Stimulated activated CD8-positive, alpha-beta memory T cell treated with anti-CD3 and anti-CD28 coated beads, Interleukin-12 subunit alpha, Interleukin-12 subunit beta, amount 100 ng/mL, for 4 hours (primary cell): ENCODE data around the gene KAT2B.

ENCODE experiments used
- DNase-seq: peaks from one replicate; pipeline ENCODE4 v3.0.0-alpha.2; 2020; ENCODE audit warnings: low read depth

KAT2B gene

DNA sequence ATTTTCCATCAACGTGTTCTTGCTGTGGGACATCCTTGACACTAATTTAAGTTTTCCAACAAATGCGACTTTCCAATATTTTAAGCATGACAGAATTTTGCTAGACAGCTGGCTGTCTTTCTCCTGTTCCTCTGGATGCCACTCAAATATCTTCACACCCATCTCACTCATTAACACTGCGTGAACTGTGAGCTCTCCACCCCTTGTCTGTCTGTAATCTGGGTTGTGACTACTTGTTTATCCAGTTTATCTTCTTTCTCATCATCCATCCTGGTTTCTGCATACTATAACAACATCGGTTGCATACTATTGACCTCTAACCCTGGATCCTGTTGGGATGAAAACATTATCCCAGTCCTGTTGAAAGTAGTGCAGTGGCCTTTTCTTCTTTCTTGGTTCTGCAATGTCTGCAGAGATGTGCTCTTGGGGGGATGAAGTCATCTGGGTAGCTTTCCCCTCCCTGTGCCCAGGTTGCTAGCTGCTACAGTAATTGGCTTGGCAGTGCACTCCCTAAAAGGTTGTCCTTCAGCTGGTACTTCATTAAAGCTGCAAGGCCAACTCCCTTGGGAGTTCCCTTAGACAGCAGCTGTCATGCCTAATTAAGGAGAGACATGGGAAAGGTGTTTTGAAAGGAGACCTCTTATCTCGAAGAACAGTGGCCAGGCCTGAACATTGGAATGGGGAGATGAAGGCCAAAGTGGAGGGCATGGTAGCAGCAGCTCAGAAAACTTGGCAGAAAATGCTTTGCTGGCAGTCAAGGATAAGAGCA lies 24.7 kb downstream of the KAT2B start:
- DNase-seq, result no peak

DNA sequence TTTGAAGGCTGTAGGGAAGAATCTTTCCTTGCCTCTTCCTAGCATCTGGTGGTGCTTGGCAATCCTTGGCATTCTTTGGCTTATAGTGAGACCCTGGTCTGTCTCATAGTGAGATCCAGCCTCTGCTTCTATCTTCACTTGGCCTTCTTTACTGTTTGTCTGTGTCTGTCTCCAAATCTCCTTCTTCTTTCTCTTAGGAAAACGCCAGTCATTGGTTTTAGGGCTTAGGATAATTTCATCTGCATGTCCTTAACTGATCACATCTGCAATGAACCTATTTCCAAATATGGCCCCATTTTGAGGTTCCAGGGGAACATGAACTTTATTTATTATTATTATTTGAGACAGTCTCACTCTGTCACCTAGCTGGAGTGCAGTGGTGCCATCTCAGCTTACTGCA lies 25.8 kb downstream of the KAT2B start:
- no peak for DNase-seq

DNA sequence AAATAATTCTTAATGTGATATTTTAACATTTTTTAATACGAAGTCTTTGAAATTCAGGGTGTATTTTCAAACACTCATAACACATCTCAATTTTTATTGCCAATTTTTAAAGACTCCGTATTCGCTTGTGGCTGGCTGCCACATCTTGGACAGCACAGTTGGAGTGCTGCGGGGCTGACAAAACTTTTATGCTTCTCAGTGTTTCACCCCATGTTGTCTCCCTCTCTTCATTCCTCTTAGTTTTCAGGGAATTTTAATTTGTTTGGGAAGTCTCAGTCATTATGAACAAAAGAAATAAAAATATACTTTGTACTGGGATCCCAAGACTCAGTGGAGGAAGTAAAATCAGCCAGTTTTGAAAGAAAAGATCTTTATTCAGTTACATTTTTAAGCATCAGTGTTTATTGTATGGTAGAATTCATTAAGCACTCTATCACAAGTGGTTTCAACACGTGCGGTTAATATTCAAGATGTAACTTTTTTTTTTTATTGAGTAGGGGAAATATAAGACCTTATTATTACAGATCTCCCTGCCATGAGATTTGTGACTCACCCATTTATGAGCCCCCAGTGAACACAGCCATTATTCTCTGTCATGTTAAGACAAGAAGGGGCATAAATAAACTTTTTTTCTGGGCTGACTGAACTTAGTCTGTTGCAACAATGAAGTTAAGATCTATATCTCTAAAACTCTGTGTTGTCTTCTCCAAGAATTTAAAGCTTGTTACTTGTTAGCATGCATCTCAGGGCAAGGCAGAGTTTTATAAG lies 26.8 kb downstream of the KAT2B start:
- DNase-seq, result no peak

DNA sequence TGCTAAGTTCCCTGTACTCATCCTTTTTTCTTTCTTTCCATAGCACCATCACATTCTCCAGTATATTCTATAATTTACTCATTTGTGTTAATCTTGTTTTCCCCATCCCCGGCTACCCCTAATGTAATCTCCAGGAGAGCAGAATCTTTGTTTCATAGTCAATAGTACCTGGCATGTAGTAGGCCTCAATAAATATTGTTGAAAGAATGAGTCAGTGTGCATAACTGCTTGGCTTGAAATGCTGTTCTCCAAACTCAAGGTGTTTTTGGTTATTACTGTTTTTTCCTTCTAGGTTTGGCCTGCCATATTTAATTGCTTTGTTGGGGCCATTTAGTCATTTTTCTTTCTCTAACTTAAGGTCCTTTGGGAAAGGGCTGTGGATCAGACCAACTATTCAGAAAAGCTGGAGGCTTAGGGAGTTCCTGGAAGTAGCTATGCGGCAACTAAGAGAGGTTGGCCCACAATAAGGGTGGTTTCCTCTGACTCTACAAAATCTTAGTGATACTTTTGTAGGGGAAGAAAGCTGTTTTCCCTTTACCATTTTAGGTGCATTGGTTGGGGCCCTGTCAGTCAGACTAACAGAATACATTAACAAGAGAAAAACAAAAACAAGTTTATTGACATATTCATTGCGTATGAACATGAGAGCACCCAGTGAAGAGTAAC lies 28.4 kb downstream of the KAT2B start:
- DNase-seq, result no peak

DNA sequence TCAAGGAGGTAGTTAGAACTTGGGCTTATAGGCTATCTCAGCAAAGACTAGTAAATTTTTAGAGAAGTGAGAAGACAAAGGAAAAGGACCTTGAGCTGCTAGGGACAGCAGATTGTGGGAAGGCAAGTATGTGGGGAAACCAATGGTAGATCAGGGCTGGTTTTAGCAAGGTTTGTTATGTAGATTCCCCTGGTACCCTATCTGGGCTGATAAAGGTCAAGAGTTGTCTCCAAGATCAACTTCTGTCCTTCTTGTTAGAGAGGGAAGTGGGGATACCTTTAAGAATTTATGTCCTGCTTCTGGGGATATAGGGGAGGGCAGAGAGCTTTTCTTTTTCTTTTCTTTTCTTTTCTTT lies 28.9 kb downstream of the KAT2B start:
- DNase-seq, result no peak

DNA sequence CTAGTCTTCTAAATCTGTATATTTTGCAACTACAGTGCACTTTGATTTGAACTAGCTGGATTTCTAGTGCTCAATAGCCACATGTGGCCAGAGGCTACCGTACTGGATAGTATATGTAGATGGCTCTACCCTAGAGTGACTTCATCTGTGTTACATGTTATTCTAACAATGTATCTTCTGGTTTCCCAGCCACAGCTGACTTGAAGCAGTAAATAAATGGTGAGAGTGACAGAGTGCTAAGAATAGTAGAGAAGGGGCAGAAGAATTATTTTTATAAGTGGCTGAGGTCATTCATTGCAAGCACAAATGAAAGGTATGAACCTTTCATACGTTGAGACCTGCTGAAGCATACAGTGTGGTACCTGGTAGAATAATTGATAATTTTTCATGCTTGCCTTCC lies 30.9 kb downstream of the KAT2B start:
- no peak for DNase-seq

DNA sequence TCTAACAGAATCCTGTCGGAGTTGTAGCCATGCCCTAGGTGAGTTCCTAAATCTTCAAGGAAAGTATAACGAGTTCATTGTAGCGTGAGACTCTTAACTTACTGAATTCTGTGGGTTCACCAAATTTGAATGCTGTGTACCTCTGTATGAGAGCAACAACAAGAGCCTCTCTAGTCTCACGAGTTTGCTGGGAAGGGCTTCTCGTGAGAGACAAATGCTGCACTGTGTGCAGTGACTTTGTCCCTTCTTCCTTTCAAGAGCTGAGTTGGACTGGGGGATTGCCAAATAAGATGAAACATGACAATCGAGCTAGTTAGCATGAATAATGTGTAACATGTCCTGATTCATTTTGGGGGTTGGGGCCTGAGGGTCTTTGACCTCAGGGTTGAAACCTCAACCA lies 32.2 kb downstream of the KAT2B start:
- DNase-seq, result no peak

DNA sequence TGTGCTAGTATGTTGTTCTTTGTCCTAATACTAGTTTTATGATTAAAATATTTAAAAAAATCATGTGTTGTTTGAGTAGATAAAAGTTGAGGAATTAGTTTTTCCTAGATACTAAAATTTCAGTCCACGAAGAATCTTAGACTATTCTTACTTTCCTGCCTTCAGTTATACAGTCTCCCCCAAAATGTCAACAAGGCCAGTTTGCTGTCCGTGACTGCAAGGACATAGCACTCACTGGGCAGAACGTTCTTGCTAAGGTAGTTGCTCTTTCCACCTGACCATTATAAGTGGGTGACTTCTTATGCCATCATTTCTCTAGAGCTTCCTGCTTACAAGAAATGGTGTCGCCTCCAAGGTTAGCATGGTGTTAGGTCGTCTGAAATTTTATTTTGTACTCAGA lies 32.8 kb downstream of the KAT2B start:
- no peak for DNase-seq

DNA sequence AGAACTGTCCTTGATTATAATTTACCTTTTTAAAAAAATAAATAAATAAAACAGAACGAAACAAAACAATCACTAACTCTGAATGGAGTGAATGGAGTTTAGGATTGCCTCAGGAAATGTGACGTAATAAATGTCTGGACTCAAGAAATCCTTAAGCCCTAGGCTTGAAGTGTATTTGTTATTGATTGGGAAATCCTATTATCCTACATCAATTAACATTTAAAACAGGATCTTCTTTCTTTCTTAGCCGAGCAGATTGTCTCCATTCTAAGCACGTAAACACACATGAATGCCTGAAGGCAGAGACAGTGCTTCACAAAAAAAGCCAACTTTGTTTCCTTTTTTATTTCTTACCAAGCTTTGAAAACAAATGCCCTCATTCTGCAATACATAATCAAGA lies 33.4 kb downstream of the KAT2B start:
- DNase-seq, result no peak

DNA sequence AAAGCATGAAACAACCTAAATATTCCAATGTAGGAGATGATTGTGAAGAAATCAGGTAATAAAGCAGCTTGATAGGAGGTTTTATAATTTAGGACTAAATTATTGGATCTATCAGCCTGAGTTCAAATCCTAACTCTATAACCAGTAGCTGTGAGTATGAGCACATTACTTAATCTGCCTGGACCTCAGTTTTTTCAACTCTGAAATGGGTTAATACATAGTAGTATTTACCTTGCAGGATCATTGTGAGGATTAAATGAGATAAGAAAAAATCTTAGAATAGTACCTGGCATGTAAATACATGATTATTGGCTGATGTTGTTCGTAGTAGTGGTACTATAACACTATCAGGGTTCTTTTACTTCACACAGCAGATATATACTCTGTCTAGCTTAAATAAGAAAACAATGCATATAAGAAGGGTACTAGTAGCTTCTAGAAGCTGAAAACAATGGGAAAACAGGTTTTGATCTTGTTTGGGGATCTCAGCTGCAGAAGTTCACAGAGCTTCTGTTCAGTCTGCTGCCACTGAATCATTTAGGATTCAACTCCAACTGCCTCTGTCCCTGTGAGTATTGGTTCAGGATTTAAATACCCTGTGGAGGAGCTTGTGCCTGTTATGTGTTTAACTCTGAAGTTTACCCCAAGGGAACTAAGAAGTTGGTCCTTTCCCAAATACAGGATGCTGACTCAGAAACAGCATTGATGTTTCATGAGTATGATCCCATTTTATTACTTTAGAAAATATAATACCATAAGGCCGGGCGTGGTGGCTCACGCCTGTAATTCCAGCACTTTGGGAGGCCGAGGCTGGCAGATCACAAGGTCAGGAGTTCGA lies 34.2 kb downstream of the KAT2B start:
- DNase-seq, result no peak

DNA sequence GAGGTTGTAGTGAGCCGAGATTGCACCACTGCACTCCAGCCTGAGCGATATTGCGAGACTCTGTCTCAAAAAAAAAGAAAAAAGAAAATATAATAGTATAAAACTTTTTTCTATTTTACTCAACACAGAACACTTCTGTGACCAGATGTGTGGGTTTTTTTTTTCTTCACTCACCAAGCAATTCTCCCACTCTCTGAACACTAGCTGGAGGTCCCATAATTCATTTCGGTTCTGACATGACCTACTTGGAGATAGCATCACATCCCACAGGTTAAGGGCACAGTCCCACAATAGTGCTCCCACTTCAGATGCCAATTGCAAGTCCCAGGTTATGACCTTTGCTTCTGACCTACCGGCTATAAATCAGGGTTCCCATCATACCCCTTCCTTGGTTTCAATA lies 35.0 kb downstream of the KAT2B start:
- no peak for DNase-seq

DNA sequence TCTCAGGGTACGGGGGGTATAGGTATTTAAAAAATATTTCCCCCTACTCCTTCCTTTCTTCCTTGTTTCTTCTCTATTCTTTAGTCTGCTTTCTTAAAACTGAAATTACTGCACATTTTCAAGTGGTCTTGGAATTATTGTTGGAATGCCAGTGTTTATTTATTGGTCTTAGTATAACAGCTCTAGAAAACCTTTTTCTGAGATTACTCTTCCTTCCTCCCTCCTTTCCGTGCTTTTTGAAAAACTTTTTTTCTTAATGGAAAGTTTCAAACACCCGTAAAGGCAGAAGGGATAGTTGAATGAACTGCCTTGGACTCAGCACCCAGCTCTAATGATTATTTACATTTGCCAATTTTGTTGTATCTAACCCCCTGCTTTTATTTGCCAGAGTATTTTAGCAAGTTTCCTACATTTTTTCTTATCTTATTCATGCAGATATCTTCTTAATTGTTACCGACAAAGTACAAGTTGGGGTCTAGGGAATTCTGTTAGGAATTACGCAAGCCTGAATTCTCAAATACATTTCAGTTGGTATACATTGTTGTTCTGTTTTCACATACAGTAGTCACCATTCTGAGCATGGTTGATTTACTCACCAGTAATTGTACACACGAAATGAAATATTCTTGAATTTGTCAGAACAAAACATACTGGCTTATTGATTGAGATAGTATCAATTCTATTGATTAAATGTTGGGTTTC lies 36.2 kb downstream of the KAT2B start:
- DNase-seq, result no peak

DNA sequence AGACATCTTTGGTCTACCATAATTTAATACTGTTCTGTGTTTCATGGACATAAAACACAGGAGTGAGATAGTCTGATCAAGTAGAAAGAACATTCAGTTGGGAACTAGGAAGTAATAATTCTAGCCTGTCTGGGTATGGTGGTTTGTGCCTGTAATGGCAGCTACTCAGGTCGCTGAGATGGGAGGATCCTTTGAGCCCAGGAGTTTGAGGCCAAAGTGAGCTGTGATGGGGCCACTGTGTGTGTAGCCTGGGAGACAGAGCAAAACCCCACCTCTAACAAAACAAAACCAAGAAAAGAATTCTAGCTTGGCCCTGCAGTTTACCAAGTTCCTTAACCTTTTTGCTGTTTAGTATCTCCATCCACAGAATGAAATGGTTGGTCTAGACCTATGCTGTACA lies 36.8 kb downstream of the KAT2B start:
- no peak for DNase-seq

DNA sequence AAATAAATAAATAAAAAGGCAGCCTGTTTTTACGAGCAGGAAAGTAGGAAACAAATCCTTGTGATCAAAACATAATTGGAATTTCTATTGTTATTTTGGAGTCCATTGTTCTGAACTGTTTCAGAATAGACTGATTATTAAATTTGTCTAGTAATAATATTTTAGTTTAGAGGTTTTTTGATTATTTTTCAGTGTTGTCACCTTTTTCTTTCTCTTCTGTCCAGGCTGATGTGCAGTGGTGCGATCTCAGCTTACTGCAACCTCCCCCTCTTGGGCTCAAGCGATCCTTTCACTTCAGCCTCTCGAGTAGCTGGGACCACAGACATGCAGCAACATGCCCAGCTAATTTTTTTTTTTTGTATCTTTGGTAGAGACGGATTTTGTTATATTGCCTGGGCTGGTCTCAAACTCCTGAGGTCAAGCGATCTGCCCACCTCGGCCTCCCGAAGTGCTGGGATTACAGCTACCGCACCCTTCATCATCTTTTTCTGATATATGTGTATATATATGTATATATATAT lies 38.0 kb downstream of the KAT2B start:
- DNase-seq, result no peak

DNA sequence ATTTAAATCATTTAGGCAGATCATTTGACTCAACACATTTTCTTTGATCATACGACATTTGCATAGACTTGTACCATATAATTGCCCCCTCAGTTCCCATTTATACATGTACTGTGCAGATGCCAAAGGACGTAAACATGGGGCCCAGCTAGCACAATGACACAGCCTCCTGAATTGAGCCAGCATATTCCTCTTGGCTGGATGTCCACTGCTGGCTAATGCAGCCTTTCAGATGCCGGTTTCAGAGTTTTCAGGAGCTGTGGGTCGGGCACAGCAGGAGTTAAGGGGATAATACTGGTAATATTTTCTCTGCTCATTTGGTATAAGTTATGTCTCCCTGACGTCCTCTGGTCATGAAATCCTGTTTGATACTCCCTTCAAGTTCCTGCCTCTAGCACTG lies 39.4 kb downstream of the KAT2B start:
- DNase-seq, result no peak

DNA sequence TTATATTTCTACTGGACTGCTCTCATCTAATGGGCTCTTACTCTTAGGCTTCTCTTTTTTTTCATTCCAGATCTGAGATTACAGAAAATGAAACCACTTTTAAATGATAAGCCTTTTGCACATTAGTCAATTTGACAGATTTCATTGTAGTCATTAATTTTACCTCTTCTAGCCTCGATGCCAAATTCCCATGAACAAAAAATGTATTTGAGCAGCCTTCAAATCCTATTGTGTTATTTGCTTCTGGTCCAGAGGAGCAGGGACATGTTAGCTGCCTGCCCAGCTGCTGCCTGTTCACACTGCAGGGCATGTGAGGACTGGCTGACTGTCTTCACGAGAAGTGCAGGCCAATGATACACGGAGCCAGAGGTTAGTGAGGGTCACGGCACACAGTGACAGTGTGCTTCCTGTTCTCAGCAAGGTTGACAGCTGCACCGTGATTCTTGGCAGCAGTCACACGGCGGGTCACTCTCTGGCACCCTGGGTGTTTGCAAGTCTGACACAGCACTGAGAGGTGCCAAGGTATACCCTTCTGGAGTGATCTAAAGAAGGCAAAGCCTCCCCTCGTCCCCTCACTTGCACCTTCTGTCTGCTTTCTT lies 40.8 kb downstream of the KAT2B start:
- peak; percentile 7 for DNase-seq

DNA sequence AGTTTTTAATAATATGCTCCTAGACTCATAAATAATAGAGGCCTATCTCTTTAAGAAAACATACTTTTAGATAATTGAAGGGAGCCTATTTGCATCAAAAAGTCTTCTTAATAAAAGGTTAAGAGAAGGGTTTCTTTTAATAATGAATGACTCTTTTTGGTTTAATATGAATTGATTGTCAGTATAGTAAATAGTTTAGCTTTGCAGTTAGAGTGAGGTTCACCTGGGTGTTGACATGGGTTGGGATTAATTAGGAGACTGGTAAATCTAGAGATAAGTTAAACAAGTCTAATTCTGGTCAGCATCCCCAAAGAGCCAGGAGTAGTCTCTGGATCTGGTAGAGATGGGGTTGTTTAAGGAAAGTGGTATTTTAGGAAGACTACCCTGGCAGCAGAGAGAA lies 43.0 kb downstream of the KAT2B start:
- no peak for DNase-seq

DNA sequence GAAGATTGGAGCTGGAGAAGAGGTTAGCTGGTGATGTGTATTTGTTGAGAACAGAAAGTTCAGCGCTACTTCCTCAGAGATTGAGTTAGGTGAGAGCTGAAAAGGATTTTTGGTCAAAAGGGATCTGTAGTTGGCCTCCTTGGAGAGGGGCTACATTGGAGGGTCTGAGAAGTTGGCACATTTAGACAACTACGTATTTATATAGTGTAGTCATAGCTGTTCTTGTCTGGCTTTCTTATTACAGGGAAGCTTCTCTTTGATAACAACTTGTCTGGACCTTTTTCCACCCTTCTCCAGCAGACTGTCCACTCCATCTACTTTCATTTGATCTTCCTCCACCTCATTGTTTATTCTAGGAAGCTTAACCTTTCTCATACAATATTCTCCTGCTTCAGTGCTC lies 43.7 kb downstream of the KAT2B start:
- no peak for DNase-seq

DNA sequence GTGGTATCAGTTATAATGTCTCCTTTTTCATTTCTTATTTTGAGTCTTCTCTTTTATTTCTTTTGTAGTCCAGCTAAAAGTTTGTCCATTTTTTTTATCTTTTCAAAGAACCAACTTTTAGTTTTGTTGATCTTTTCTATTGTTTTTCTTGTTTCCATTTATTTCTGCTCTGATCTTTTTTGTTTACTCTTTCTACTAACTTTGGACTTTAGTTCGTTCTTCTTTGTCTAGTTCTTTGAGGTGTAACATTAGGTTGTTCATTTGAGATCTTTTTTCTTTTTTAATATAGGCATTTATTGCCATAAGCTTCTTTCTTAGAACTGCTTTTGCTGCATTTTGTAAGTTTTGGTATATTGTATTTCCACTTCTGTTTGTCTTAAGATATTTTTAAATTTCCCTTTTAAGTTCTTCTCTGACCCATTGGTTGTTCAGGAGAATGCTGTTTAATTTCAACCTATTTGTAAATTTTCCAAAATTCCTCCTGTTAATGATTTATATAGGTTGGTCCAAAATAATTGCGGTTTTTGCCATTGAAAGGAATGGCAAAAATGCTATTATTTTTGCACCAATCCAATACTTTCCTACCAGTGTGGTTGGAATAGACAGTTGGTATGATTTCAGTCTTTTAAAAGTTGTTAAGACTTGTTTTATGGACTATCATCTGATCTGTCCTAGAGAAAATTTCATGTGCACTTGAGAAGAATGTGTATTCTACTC lies 51.2 kb downstream of the KAT2B start:
- DNase-seq, result no peak

DNA sequence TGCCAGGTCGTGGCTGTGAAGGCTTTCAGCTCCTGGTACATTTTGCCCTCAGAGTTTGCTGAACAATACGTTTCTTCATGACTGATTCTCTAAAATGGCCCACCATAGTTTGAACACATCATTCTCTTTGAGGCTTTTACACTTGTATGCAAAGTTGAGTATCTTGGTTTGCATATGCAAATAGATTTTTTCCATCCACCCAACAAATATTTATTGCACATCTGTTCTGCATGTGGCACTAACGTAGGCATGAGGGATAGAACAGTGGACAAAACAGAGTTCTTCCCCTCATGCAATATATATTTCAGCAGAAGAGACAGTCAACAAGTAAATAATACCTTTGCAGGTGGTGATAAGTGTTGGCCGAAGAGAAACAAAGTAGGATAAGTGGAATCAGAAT lies 55.2 kb downstream of the KAT2B start:
- DNase-seq, result no peak
